HG03045 (cell line): ENCODE results near the gene TBC1D22A.

Experiments
- ATAC-seq: cut with Tn5 transposase; IDR thresholded peaks from one replicate; pipeline ENCODE4 v1.9.1; 2021; ENCODE audit warnings: mild to moderate bottlenecking, moderate library complexity; ENCODE audit not compliant: unreplicated experiment

Gene TBC1D22A

DNA sequence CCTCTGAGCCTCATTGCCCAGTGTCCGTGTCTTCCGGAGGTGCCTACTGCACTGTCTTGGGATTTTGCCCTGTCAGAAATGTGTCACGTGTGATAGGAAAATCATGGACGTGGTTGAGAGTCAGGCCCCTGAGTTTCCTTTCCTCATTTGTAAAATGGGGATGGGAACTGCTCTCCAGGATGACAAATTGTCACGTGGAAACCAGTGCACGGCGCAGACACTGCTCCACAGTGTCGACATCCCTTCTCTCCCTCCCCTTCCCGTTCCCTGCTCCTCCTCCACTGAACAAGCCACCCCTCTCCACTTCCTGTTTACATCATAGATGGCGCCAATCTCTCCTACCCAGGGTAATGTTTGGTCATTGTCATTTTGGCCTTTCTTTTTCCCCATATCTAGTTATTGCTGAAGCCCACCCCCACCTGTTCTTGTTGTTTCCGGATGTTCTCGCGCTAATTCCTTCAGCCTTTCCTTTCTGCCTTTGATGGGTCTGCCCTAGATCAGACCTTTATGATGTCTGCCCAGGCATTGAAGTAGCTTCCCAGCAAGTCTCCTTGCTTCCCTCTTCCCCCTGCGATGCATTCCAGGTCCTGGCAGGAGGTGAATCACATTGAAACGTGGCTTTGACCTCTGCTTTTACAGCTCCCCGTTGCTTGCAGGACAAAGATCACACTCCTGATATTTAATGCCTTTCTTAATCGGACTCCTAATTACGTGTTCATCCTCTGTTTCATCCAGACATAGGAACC is 91.8 kb downstream of the TBC1D22A start:
- ATAC-seq, result no peak

DNA sequence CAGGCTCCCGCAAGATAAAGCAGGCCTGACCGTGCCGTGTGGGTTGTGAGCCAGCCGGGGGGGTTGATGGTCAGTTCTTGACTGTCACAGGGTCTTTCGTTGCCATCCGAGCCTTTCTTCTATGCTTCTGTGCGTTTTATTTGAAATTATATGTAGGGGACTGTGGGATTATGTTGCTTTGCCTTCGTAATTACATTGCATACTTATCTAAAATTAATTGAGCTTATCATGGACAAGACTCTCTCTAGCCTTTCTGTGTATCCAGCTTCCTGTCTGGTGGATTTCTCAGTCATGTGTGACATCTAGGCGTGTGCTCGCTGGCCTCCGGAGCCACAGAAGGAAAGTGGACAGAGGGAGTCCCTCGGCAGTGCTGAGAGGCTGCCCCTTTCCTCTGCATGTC is 93.2 kb downstream of the TBC1D22A start:
- no peak for ATAC-seq

DNA sequence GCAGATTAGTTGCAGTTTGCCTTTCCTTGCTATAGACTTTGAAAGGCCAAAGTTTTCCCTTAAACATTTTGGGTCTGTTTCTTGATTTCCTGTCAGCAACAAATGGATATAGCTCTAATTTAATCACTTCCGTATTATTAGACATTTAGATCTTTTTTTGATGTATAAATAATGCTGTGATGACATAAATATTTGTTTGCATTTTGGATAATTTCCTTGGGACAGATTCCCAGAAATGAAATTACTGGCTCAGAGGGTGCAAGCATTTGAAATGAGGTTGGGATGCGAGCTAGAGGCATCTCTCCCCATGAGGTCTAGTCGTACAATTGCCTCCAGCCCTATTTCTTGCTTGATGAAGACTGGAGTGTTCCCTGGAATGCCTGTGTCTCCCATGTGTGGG is 94.2 kb downstream of the TBC1D22A start:
- ATAC-seq, result no peak

DNA sequence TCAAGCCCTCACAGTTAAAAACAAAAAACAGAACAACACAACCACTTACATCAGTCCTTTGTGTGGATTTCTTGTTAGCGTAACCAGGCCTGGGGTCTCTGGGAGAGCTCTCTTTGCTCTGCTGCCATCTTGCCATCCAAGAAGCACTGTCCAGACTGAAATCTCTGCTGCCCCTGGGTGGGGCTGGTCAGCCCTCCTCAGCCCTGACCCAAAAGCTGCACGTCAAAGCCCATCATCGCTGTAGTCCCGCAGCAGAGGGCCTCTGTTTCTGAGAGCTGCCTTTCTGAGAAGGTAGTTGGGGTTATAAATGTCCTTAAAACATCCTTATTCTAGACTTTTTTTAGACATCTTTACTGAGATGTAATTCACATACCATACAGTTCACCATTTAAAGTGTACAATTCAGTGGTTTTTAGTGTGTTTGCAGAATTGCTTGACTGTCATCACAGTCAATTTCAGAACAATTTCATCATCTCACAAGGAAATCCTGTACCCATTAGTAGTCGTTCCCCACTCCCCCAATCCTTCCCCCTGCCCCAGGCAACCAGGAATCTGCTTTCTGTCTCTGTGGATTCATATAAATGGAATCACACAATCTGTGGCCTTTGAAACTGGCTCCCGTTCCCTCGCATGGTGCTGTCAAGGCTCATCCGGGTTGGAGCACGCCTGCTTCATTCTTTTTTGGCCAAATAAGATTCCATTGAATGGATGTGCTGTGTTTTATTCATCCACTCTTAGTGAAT is 94.9 kb downstream of the TBC1D22A start:
- no peak for ATAC-seq

DNA sequence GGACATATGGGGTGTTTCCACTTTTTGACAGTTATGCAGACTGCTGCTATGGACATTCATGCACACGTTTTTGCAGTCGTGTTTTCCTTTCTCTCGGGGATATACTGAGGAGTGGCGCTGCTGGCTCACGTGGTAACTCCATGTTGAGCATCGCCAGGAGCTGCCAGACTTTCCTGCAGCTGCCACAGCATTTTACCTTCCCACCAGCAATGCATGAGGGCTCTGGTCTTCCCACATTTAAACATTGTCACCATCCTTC is 95.4 kb downstream of the TBC1D22A start:
- ATAC-seq, result no peak

DNA sequence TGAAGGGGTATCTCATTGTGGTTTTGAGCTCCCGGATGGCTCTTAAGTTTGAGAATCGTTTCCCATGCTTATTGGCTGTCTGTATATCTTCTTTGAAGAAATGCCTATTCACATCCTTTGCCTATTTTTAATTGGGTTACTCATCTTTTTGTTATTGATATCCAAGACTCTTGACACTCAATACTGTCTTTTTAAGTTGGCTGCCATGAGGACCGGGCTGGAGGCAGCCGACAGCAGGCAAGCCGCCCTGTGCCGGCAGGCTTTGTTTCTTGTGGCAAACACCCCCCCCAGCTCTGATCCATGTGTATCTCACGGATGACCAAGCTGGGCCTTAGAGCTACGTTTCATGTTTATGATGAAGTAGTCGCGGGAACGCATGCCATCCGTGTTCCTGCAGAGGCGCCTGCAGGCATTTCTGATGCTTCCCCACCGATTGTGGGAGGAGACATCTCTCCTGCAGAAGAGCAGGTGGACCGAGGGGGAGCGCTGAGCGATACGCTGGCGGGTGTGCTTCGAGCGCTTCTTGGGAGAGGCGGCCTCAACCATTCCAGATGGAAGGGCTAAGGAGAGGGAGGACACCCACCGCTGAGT is 95.8 kb downstream of the TBC1D22A start:
- no peak for ATAC-seq

DNA sequence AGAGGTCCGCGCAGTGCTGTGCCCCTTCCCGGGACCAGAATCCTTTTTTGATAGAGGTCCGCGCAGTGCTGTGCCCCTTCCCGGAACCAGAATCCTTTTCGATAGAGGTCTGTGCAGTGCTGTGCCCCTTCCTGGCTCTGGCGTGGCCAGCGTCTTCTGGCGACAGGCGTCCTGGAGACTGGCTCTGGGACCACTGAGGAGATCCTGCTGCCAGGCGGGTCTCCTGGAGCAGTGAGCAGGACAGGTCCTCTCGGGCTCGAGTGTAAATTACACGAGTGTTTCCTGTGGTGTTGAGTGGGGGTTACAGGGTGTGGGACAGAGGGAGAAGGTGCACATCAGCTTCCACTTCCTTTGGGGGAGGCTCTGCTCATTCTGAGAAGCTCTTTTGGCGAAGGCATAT is 98.1 kb downstream of the TBC1D22A start:
- ATAC-seq, result no peak

DNA sequence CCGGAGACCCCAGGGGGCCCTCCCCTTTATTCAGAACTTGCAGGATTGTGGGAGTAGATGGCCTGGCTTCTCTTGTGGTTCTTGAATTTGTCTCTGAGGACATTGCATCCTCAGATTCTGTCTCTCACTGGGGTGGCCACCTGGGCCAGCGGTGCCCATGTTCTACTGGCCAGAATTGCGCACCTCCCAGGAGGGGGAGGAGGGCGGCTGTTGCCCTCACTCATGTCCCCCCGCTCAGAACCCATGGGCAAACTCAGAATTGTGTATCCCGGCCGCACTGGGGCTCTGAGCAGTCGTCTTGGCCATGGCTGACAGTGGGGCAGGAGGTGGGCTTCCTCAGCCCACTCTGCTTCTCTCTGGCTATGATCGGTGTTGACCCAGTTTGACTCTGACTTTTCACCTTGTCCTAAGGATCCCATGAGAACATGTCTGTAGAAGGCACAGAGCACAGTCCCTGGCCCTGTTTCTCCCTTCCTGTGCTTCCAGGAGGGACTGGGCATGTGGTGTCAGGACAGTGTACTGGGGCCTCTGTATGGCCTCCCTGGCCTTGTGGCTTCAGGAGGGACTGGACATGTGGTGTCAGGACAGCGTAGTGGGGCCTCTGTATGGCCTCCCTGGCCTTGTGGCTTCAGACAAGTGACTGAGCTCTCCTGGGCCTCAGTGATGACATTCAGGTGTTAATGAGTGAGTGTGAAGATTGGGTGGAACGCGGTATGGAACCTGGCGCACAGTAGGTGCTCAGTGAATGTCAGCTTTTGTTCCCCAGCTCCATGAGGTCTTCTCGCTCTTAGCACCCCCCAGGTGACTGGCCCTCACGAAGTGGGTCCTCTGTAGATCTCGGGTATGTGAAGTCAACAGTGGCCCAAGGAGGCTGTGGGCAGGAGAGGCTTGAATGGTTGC is 99.3 kb downstream of the TBC1D22A start:
- no peak for ATAC-seq

DNA sequence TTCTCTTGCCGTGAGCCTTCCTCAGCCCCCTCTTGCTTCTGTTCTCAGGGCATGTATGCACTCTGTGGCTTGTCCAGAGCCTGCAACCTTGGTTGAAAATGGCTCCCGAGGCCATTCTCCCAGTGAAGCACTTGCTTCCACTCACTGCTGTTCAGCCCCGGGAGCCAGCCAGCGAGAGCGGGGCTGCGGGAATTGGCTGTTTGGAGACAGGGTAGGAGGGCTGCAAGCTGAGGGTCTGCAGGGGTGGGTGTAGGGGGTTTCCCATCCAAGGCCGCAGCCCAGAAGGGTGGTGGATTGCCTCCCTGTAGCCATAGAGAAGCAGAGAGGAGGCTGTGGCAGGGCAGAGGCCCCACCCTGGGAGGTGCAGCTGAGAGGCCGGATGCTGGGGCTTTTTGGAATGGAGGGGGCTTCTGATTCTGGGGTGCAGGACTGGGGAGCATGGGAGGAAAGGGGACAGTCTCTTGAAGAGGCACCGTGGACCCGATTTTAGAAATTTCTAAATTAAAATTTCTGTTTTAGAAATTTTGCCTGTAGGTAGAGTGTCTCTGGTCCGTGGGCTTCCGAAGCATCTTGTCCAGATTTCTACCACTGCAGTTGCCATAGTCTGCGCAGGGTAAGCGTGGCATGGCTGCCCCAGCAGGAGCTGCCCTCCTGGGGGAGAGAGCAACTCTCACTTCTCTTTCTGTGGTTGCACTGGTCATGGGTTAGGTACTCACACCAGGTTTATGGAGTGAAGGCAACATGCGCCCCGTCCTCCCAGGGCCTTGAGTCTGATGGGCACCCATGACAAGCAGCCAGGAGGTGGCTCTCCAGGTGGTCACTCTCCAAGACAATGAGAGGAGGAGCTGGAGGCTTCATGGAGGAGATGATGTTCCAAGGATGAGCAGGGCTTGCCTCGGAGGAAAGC is 100.2 kb downstream of the TBC1D22A start:
- no peak for ATAC-seq

DNA sequence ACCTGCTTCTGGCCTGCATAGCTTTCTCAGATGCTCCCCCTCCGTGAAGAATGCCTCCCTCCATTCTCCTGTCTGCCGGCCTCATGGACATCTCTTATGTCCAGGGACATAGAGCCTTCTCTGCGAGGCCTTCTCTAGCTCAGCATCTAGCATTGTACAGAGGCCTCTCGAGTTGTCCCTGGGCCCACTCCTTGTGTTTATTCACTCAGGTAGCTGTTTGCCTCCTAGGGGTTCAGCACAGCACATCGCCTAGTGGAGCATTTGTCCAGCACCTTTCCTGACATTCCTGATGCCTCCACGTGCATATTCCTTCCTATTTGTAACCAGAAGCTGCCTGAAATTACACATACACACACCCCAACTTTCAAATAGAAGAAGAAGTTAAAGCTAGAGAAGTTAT is 101.3 kb downstream of the TBC1D22A start:
- ATAC-seq, result no peak

DNA sequence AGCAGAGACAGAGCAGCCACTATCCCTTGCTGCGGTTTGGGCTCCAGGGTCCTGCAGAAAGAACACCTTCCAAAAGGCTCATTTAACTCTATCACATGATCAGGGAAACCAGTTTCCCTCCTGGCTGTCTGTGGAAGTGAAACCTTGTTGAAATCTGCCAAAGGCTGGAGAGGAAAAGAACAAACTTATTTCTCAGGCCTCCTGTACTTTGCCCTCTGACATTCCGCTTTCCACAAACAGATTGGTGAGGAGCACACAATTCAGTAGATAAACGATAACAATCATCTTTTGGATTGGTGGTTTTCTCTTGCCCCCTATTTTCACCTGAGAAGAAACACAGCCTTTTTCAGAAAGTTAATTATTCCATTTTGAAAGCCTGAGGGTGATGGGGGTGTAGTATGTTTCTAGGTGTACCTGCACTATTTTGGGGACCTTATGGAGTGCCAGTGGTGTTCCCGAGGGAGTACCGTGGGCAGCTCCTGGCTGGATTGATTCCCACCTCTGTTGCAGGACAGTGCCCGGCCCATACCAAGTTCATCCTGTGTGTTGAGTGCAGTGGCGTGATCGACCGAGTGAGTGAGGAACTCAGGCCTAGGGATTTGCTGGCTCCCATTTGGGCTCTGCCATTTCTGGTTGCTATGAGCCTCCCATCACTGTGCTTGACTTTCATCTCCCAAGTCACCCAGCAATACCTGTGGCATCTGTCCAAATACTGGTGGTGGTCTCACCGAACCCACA is 102.0 kb downstream of the TBC1D22A start:
- ATAC-seq, result no peak

DNA sequence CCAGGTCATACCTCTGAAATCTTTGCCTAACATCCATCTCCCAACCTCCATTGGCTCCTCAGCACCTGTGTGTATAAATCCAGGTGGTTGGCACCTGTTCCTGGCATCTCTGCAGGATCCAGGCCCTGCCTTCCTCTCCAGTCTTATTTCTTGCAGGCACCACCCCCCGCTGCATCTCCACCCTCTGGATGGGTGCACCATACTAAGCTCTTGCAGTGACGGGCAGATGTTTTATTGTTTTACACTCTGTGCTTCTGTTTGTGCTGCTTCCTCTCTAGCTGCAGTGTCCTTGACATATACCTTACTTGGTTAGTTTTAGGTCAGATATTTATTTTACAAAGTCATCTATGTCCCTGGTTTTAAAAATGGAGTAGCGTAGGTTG is 102.6 kb downstream of the TBC1D22A start:
- no peak for ATAC-seq

DNA sequence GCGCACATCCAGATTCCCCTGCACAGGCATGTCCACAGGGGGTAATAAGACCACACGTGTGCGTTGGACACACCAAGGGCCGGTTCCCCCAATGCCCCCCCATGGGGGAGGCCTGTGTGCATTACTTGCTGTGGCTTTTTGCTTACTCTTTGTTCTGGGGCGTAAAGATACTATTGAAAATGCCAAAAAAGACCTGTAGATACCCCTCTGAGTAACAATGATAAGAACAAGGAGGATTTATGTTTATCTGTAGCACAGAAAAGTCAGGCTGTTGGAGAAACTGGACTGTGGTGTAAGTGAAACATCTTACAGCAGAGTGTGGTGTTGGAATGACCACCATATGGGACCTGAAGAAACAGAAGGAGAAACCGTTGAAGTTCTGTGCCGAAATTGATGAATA is 103.2 kb downstream of the TBC1D22A start:
- ATAC-seq, result no peak

DNA sequence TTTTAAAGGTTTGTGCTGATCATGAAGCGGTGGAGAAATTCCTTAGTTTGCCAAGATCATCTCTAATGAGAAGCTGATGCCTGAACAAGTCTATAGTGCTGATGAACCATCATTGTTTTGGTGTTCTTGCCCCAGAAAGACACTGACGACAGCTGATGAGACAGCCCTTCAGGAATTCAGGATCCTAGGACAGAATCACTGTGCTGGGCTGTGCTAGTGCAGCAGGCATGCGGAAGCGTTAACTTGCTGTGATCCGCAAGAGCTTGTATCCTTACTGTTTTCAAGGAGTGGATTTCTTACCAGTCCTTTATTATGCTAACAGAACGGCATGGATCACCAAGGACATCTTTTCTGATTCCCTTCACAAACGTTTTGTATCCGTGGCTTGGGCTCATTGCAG is 104.1 kb downstream of the TBC1D22A start:
- ATAC-seq, result no peak

DNA sequence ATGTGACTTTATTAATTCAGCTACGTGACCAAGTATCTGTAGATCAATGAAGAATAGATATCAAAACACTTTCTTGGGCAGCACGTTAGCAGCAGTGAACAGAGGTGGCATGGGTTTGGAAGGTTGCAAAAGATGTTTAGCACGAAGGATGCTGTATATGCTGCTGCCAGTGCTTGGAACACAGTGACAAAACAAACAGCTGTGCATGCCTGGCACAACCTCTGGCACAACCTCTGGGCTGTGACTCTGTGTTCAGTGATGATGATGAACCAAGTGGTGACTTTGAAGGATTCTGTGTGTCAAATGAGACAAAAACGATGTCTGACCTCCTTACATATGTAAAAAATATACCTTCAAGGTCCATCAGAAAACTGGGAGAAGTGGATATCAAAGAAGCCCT is 104.7 kb downstream of the TBC1D22A start:
- no peak for ATAC-seq

DNA sequence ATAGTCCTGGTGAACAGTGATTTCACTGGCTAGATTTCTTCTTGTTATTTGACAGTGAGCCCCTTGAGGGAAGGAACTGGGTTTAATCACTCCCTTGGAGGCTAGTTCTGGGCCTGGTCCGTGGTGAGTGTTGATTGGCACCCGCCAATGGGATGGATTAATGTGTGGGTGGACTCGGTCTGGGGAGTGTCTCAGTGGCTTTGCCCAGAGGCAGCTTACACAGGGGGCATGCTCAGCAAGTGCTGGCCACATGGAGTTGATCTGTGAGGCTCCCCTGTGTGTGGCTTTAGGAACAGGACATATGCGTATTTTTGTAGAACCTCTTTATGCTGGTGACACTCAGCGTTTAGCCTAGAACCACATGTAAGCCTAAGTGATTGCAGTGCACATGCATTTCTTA is 106.9 kb downstream of the TBC1D22A start:
- ATAC-seq, result no peak

DNA sequence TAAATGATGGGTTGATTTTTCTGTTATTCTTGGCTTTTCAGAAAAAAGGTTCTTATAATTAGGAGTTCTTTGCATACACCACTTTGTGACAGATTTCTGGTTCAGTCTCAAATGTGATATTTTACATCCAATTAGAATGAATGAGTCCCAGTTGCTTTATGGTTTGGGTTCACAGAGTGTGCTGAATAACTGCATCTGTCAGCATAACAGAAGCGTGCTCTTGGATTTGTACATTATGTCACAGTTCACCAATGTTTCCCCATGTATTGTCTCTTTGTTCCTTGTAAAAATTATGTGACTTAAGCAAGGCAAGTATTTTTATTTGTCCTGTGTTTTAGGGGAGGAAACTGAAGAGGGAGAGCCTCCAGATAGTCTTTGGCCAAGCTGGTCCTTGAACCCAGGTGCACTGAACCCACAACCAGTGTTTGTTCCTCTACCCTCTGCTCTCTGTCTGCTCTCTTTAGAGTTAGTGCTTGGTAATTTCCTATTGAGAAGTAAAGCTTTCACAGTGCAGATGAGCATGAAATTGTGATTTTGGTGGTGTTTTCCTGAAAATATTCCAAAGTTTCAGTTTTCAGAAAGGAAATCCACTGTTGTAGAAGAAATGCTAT is 107.5 kb downstream of the TBC1D22A start:
- no peak for ATAC-seq

DNA sequence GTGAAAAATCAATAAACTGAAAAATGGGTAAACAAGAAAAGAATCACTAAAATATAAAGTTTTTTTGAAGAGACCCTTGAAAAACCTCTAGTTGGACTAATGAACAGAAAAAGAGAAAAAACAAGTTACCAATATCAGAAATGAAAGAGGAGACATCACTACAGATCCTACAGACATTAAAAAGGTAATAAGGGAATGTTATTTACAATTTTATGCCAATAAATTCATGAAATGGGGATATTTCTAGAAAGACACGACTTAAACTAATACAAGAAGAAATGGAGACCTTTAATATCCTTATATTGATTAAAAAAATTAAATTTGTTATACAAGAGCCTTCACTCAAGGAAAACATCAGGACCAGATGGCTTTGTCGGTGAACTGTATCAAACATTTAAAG is 109.4 kb downstream of the TBC1D22A start:
- ATAC-seq, result no peak

DNA sequence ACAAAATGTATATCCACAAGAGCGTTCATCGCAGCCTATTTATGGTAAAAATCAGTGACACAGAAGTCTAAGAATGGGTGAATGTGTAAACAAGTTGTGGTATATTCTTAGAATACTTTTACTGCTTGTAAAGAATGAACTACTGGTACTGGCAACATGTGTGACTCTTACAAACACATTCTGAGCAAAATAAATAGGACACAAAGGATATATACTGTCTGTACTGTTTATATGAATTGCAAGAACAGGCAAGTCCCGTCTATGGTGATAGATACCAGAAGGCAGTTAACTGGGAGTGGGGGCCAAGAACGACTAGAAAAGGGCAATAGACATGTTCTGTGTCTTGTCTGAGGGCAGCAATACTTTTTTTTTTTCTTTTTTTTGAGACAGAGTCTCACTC is 112.6 kb downstream of the TBC1D22A start:
- no peak for ATAC-seq
